NCI-H748 (cell line): ENCODE results near the gene FAM117B.
"Not testable (repeated sequence)": the region's sequence is repeated elsewhere in the genome, so short reads cannot be mapped to it uniquely, and the experiment has no call there.

Experiments
- DNase-seq: peaks from one replicate; lab custom pipeline; 2025; ENCODE audit not compliant: unreplicated experiment; lab: John Stamatoyannopoulos, UW

The FAM117B gene

GRCh38 chr2:202807431-202808138 lies 172.8 kb downstream of the FAM117B start:
- DNase-seq: not testable (repeated sequence)

- no peak for DNase-seq
Observed at GRCh38 chr2:202808754-202809153, 174.0 kb downstream of the FAM117B start.

GRCh38 chr2:202813387-202813786 lies 178.6 kb downstream of the FAM117B start:
- no peak for DNase-seq

GRCh38 chr2:202814226-202814625 lies 179.5 kb downstream of the FAM117B start:
- DNase-seq: no peak

GRCh38 chr2:202815548-202816360 lies 181.0 kb downstream of the FAM117B start:
- DNase-seq: no peak

- DNase-seq: no peak
Observed at GRCh38 chr2:202817771-202818170, 183.0 kb downstream of the FAM117B start.

GRCh38 chr2:202818321-202818720 lies 183.6 kb downstream of the FAM117B start:
- DNase-seq: no peak
